Neural cell (in vitro differentiated cells): ENCODE measurements around the gene PDLIM5. TPM values are rescaled to one million over a fixed set of nuclear protein-coding genes. Genes with fewer than 3 reads are reported as not detected.

Experiments
- H2AFZ ChIP-seq: fragments of 200-600, 300-800 bp; sonication (generic), shearing (Covaris generic); 2 replicates; pipeline ENCODE4 v1.6.0; 2014; ENCODE audit warnings: low read depth, mild to moderate bottlenecking, antibody characterized with exemption, low read length, moderate library complexity
- H3F3A ChIP-seq: fragments of 200-600 bp; shearing (Covaris generic); 2 replicates; pipeline ENCODE4 v1.6.1; 2016; ENCODE audit warnings: mild to moderate bottlenecking, moderate library complexity, mixed read lengths, antibody characterized with exemption, low read length; ENCODE audit not compliant: insufficient read depth, poor library complexity, severe bottlenecking
- H3K27ac ChIP-seq: fragments of 200-600, 300-800 bp; sonication (generic), shearing (Covaris generic); 2 replicates; pipeline ENCODE4 v1.5.1; 2014; ENCODE audit warnings: mild to moderate bottlenecking, low read length, moderate library complexity
- H3K27me3 ChIP-seq: fragments of 300-800, 200-600 bp; sonication (generic), shearing (Covaris generic); 2 replicates; pipeline ENCODE4 v1.6.0; 2014; ENCODE audit warnings: mild to moderate bottlenecking, low read depth, low read length, moderate library complexity; ENCODE audit not compliant: insufficient read depth
- H3K36me3 ChIP-seq: fragments of 300-800, 200-600 bp; sonication (generic), shearing (Covaris generic); 2 replicates; pipeline ENCODE4 v1.5.1; 2014; ENCODE audit warnings: mild to moderate bottlenecking, antibody characterized with exemption, low read length, moderate library complexity; ENCODE audit not compliant: insufficient read depth
- H3K4me2 ChIP-seq: fragments of 300-800, 200-600 bp; sonication (generic), shearing (Covaris generic); 2 replicates; pipeline ENCODE4 v1.6.0; 2014; ENCODE audit warnings: mild to moderate bottlenecking, low read length
- H3K4me3 ChIP-seq: fragments of 300-800, 200-600 bp; sonication (generic), shearing (Covaris generic); 2 replicates; pipeline ENCODE4 v1.5.1; 2014; ENCODE audit warnings: mild to moderate bottlenecking, low read length, moderate library complexity
- H3K79me2 ChIP-seq: fragments of 200-600 bp; shearing (Covaris generic); replicated peaks from 2 replicates; pipeline ENCODE4 v1.6.0; 2014; ENCODE audit warnings: mild to moderate bottlenecking, low read length, moderate library complexity; ENCODE audit not compliant: insufficient read depth
- H3K9ac ChIP-seq: fragments of 300-800, 200-600 bp; sonication (generic), shearing (Covaris generic); 2 replicates; pipeline ENCODE4 v1.6.1; 2016; ENCODE audit warnings: mild to moderate bottlenecking, low read length, mixed read lengths
- H3K9me2 ChIP-seq: fragments of 200-600 bp; shearing (Covaris generic); 2 replicates; pipeline ENCODE4 v1.6.1; 2016; ENCODE audit warnings: mild to moderate bottlenecking, low read length, mixed read lengths; ENCODE audit not compliant: insufficient read depth
- H3K9me3 ChIP-seq: fragments of 200-600, 300-800 bp; sonication (generic), shearing (Covaris generic); 2 replicates; pipeline ENCODE4 v1.6.1; 2016; ENCODE audit warnings: mild to moderate bottlenecking, mixed run types, low read length, moderate library complexity, mixed read lengths
- H4K20me1 ChIP-seq: fragments of 200-600 bp; shearing (Covaris generic); 2 replicates; pipeline ENCODE4 v1.6.1; 2016; ENCODE audit warnings: mild to moderate bottlenecking, mixed run types; ENCODE audit not compliant: insufficient read depth
- EP300 ChIP-seq: fragments of 450-650 bp; conservative IDR thresholded peaks from 2 replicates; pipeline ENCODE4 v1.6.1; 2014; ENCODE audit warnings: antibody characterized with exemption, mild to moderate bottlenecking, moderate library complexity; ENCODE audit not compliant: poor library complexity, severe bottlenecking
- EZH2 ChIP-seq: fragments of 200-600, 300-800 bp; shearing (Covaris generic), sonication (generic); IDR thresholded peaks from 2 replicates; pipeline ENCODE4 v1.6.1; 2014; ENCODE audit warnings: antibody characterized with exemption, low read length, borderline replicate concordance, mild to moderate bottlenecking; ENCODE audit not compliant: insufficient read depth, poor library complexity, severe bottlenecking
- MXI1 ChIP-seq: fragments of 450-650 bp; conservative IDR thresholded peaks from 2 replicates; pipeline ENCODE4 v1.6.1; 2014; ENCODE audit warnings: antibody characterized with exemption, mild to moderate bottlenecking; ENCODE audit not compliant: poor library complexity, severe bottlenecking
- POLR2AphosphoS5 ChIP-seq: IDR thresholded peaks from 2 replicates; pipeline ENCODE4 v1.6.1; 2012
- RAD21 ChIP-seq: fragments of 450-650 bp; conservative IDR thresholded peaks from 2 replicates; pipeline ENCODE4 v1.6.1; 2014; ENCODE audit warnings: antibody characterized with exemption, mild to moderate bottlenecking, moderate library complexity
- SMC3 ChIP-seq: fragments of 450-650 bp; conservative IDR thresholded peaks from 2 replicates; pipeline ENCODE4 v1.6.1; 2014; ENCODE audit warnings: antibody characterized with exemption, mild to moderate bottlenecking, moderate library complexity; ENCODE audit not compliant: poor library complexity
- TAF1 ChIP-seq: IDR thresholded peaks from 2 replicates; pipeline ENCODE4 v1.6.1; 2012; ENCODE audit warnings: low read depth
- polyA plus RNA-seq: library from polyadenylated mRNA; depleted of rRNA; stranded (reverse); fragments of >200 nt; gene quantifications from 2 replicates; pipeline ENCODE4 v1.2.3, GENCODE V29; 2014
- TF ChIP-seq, protein P1 (sequence below): fragments of 450-650 bp; IDR thresholded peaks from 2 replicates; pipeline ENCODE4 v1.5.1; 2014; ENCODE audit warnings: antibody characterized with exemption, mild to moderate bottlenecking, moderate library complexity; ENCODE audit not compliant: poor library complexity, severe bottlenecking
- TF ChIP-seq, protein P2 (sequence below): IDR thresholded peaks from 2 replicates; pipeline ENCODE4 v1.6.1; 2012; ENCODE audit warnings: borderline replicate concordance

Gene PDLIM5
- polyA plus RNA-seq, 1 donor from 2014 or later: 1.6 TPM

DNA sequence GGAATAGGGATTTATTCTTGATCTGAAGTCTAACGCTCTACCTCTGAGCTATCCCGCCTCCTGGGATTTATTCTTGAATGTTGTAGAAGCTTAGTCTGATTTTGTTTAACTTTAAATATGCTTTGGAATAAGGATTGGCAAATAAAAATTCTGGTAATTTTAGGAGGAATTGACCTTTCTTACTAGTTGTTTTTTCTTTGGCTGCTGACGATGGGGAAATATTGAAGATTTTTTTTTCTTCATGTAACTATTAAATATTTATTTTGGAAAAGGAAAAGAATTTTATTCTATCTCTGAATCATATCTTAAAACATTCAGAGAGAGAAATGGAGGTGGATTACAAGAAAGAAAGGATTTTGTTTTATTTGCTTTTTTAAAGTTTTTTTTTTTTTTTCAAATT is 122.9 kb downstream of the PDLIM5 start:
- Histone ChIP-seq H3K4me3 (no peak overlapping the region), H3F3A (no peaks in the 10 kb centered on the region), H3K27me3 (no peaks in the 10 kb centered on the region), H4K20me1 (no peaks in the 10 kb centered on the region), H3K9ac (no peak overlapping the region), H3K9me2 (no peaks in the 10 kb centered on the region), H2AFZ (no peak overlapping the region), H3K36me3 (no peaks in the 10 kb centered on the region), H3K27ac (no peak overlapping the region), H3K79me2 (no peaks in the 10 kb centered on the region), H3K9me3 (no peaks in the 10 kb centered on the region), H3K4me2 (no peak overlapping the region)
- TF ChIP-seq POLR2AphosphoS5: no peak
- no peak for TF ChIP-seq TAF1
- TF ChIP-seq EZH2: no peak
- no peak for TF ChIP-seq RAD21
- TF ChIP-seq, protein P1, sequence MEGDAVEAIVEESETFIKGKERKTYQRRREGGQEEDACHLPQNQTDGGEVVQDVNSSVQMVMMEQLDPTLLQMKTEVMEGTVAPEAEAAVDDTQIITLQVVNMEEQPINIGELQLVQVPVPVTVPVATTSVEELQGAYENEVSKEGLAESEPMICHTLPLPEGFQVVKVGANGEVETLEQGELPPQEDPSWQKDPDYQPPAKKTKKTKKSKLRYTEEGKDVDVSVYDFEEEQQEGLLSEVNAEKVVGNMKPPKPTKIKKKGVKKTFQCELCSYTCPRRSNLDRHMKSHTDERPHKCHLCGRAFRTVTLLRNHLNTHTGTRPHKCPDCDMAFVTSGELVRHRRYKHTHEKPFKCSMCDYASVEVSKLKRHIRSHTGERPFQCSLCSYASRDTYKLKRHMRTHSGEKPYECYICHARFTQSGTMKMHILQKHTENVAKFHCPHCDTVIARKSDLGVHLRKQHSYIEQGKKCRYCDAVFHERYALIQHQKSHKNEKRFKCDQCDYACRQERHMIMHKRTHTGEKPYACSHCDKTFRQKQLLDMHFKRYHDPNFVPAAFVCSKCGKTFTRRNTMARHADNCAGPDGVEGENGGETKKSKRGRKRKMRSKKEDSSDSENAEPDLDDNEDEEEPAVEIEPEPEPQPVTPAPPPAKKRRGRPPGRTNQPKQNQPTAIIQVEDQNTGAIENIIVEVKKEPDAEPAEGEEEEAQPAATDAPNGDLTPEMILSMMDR: no peak
- TF ChIP-seq SMC3: no peak
- no peak for TF ChIP-seq MXI1
- TF ChIP-seq, protein P2, sequence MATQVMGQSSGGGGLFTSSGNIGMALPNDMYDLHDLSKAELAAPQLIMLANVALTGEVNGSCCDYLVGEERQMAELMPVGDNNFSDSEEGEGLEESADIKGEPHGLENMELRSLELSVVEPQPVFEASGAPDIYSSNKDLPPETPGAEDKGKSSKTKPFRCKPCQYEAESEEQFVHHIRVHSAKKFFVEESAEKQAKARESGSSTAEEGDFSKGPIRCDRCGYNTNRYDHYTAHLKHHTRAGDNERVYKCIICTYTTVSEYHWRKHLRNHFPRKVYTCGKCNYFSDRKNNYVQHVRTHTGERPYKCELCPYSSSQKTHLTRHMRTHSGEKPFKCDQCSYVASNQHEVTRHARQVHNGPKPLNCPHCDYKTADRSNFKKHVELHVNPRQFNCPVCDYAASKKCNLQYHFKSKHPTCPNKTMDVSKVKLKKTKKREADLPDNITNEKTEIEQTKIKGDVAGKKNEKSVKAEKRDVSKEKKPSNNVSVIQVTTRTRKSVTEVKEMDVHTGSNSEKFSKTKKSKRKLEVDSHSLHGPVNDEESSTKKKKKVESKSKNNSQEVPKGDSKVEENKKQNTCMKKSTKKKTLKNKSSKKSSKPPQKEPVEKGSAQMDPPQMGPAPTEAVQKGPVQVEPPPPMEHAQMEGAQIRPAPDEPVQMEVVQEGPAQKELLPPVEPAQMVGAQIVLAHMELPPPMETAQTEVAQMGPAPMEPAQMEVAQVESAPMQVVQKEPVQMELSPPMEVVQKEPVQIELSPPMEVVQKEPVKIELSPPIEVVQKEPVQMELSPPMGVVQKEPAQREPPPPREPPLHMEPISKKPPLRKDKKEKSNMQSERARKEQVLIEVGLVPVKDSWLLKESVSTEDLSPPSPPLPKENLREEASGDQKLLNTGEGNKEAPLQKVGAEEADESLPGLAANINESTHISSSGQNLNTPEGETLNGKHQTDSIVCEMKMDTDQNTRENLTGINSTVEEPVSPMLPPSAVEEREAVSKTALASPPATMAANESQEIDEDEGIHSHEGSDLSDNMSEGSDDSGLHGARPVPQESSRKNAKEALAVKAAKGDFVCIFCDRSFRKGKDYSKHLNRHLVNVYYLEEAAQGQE: no peak
- no peak for TF ChIP-seq EP300

DNA sequence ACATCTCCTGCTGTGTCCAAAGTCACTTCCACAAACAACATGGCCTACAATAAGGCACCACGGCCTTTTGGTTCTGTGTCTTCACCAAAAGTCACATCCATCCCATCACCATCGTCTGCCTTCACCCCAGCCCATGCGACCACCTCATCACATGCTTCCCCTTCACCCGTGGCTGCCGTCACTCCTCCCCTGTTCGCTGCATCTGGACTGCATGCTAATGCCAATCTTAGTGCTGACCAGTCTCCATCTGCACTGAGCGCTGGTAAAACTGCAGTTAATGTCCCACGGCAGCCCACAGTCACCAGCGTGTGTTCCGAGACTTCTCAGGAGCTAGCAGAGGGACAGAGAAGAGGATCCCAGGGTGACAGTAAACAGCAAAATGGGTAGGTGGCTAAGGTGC is 123.9 kb downstream of the PDLIM5 start:
- TF ChIP-seq, protein P1: no peak
- TF ChIP-seq POLR2AphosphoS5 (no peak), TAF1 (no peak), MXI1 (no peak), EP300 (no peak), EZH2 (no peak), SMC3 (no peak)
- TF ChIP-seq, protein P2: no peak
- Histone ChIP-seq H3K9me2 (no peaks in the 10 kb centered on the region), H4K20me1 (no peaks in the 10 kb centered on the region), H3K27ac (no peak overlapping the region), H2AFZ (no peak overlapping the region), H3K79me2 (no peaks in the 10 kb centered on the region), H3F3A (no peaks in the 10 kb centered on the region), H3K4me2 (no peak overlapping the region), H3K27me3 (no peaks in the 10 kb centered on the region), H3K9me3 (no peaks in the 10 kb centered on the region), H3K36me3 (no peaks in the 10 kb centered on the region), H3K4me3 (no peak overlapping the region), H3K9ac (no peak overlapping the region)
